Astrocyte (in vitro differentiated cells and primary cell): Measurements from ENCODE around the gene LACC1.

Source experiments
- CTCF ChIP-seq: IDR thresholded peaks from 2 replicates; pipeline ENCODE4 v1.5.1; 2011; ENCODE audit warnings: low read depth, mild to moderate bottlenecking, inconsistent platforms, low read length, moderate library complexity; ENCODE audit not compliant: insufficient read depth
- EZH2 ChIP-seq: IDR thresholded peaks from 2 replicates; pipeline ENCODE4 v1.6.1; 2012; ENCODE audit warnings: mild to moderate bottlenecking, low read length, inconsistent platforms; ENCODE audit not compliant: insufficient read depth

- no peak for TF ChIP-seq EZH2
- no peak for TF ChIP-seq CTCF
These were observed 58.1 kb downstream of the LACC1 start for GRCh38 chr13:43937839-43938238.
